HG03097 (cell line): ENCODE measurements around the gene MCAM.

Experiments
- ATAC-seq: cut with Tn5 transposase; IDR thresholded peaks from one replicate; pipeline ENCODE4 v1.9.1; 2021; ENCODE audit not compliant: unreplicated experiment, low FRiP score

MCAM gene

DNA sequence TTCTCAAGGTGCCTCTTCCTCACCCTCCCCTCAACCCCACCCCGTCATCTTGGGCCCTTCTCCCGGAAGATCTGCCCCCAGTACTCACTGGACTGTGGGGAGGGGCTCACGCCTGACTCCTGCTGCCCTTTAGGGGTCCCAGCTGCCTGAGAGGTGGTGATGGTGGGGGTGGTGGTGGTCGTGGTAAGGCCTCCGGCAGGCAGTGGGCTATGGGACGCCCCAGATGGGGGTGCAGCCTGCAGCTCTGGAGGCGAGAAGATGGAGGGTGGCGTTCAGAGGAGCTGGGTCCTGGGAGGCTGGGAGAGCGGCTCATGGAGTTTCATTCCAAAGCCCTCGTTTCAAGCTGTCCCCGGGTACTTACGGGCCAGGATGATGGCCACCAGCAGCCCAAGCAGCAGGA is 28.8 kb upstream of the MCAM start:
- no peak for ATAC-seq

DNA sequence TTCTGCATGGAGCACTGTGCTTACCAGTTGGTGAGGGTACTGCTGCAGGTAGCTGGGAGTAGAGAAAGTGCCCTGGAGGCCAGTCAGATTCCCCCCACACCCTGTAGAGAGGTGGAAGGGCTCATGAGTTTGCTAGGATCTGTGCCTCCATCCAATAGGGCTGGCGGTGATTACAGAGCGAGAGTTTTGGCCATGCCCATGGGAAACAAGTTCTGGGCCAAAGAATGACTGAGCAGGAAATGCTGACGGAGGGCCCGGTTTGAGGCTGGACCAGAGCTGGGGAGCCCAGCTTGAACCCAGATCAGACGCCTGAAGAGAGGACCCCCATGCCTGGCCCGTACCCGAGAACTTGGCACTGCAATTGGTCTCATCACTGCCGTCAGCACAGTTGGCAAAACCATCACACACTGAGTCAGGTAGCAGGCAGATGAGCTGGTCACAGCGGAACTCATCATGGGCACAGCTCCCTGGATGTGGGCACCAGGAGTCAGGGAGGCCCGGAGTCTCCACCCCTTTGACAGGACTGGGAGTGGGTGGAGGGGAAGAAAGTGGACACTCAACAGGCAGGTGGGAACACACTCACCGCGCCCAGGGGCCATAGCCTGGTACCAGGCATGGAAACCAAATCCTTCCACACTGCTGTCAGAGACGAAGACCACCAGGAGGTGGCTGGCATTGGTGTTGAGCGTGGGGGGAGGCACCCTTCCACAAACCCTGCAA is 27.5 kb upstream of the MCAM start:
- no peak for ATAC-seq

DNA sequence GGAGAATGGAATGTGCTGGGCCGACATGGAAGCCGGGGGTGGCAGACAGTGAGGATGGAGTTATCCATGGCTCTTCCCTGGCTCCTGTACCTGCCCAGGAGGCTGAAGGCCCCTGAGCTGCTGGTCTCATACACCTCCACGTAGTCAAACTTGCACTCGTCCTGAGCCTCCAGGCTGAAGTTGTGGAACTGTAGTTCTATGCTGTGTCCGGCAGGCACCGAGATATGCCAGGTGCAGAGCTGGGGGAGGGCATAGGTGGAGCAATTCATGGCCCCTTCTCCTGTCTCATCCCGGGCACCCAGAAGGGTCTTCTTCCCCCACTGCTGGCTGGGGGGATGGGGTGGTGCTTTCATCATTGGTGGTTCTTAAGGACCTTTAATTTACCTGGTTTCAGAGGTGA is 26.8 kb upstream of the MCAM start:
- no peak for ATAC-seq

DNA sequence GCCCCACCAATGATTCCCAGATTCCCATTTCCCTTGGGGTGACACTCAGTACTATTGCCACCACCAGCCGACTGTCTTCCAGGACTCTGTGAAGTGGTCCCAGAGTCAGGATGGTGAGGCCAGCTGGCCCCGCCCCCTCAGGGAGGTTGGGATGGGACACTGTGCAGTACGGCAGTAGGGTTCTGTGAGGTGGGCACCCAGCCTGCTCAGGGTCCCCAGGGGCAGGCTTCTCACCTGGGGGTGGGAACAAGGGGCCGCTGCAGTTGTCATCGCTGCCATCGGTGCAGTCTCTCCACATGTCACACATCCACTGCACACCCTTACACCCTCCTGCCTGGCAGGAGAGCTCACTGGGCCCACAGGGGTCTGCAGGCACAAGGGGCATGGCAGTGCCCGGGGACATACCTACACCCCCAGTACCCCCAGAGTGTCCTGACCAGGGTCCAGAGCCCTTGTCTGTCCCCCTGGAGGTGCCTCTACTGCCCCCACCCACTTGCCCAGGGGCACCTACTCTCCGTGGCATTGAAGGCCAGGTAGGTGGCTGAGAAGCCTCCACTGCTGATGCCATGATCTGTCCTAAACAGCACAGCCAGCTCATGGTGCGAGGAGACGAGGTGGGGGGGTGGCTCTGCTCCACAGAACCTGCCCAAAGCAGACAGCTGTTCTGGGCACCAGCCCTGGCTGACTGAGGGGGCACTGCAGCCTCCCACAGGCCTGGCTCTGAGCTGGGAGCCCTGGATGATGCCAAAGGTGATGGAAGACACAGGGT is 25.6 kb upstream of the MCAM start:
- no peak for ATAC-seq

DNA sequence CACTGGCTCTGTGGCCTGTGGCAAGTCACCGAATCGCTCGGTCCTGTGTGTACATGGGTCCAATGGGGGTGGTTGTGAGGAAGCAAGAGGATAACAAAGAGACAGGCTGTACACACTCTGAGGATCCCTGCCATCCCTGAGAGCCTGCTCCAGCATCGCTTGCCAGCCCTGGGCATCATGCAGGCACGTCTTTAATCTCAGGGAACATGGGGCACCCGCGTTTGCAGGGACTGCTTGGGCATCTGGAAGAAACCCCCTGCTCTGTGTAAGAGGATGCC is 25.0 kb upstream of the MCAM start:
- ATAC-seq, result no peak

DNA sequence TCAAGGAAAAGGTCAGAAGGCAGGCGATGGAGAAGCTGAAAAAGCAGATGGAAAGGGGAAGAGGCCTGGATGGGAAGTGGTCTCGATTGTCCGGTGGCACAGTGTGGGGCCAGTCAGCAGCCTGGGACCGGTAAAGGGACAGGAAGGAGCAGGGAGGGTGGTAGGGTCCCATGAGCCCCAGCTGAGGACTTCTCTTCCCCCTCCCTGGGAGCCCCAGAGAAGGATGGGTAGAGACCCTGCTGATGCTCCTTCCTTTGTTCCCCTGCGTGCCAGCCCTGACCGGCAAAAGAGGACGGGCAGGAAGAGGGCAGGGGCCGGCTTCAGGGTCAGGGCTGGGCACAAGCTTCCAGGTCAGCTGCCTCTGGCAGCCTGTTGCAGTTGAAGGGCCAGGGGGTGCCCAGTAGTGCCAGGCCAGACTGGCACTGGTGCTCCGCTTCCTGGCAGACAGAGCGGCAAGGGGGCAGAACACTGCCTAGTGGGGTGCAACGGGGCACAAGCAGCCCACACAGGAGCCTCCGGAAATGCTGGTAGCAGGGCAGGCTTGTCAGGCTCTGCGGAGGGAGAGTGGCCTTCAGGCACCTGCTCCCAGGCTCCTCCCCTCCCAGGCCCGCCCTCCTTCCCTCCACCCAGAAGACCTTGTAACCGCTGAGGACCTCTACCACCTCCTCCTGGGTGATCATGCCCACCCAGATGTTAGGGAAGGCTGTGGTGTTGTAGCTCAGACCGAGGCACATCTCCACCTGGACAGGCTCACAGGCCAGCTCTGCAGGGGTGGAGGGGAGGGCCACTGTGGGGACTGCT is 24.5 kb upstream of the MCAM start:
- ATAC-seq, result no peak

DNA sequence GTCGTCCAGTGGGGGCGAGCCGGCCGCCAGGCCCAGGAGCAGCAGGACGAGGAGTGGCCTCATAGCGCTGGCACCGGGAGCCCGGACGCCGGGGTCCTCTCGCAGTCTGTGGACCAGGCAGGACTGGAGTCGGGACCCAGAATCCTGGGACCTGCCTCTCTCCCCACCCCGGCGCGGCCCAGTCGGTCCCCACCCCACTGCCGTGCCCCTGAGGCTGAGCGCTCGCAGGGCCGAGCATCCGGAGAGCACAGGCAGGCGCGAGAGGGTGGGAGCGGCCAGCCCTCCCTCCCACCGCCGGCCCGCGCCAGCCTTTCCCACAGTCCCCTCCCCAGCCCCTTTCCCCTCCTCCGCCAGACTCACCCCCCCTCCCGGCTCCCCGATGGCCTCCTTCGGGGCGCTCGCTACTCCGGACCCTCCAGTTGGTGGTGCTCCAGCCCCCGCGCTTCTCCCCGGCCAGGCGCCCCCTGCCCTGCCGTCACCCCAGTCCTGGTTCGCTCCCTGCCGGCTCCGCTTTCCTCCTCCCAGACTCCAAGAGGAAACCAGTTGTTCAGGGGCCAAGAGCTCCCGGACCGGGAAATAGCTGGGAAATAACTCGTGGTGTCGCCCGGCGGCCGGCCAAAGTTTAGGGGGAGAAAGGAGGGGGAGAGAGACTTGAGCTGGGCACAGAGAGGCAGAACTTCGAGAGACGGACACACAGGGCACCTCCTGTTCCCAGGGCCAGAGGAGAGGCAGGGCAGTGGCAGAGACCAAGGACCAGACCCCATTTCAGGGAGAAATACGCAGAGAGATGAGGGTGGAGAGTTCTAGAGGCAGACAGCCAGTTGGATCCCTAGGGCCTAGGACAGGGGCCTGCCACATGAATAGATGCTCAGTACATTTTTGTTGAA is 23.6 kb upstream of the MCAM start, which contains the start of gene C1QTNF5:
C1QTNF5 (minus strand) TSS at position 549 of the 887 bp plus-strand sequence; CDS start at position 63, 486 bp downstream.
- ATAC-seq, result no peak

DNA sequence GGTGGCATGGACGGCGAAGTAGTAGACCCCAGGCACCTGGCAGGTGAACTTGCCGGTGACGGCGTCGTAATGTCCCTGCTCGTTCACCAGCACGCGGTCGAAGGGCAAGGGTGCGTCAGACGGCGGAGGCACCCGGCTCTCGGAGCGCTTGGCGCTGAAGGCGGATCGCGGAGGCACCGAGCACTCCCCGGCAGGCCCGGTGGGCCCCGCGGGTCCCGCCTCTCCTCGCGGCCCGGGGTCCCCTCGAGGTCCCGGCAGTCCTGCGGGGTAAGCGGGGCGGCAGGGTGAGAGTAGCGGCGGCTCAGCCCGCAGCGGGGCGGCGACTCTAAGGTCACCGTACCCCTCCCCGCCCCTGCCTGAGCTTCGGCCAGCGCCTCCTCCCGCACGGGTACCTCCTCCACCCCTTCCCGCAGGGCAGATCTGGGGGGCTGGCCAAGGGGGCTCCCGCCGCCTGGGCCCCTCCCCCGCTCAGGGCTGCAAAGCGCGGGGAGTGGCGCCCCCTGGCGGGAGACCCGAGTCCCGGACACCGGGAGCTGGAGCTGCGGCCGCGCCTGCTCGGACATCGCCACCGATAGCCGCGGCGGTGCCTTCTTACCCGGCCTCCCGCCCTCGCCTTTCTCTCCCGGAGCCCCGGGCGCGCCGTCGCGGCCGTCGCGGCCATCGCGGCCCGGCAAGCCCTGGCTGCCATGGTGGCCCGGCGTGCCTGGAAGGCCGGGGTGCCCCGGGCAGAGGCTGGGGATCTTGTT is 22.8 kb upstream of the MCAM start:
- ATAC-seq, result no peak

DNA sequence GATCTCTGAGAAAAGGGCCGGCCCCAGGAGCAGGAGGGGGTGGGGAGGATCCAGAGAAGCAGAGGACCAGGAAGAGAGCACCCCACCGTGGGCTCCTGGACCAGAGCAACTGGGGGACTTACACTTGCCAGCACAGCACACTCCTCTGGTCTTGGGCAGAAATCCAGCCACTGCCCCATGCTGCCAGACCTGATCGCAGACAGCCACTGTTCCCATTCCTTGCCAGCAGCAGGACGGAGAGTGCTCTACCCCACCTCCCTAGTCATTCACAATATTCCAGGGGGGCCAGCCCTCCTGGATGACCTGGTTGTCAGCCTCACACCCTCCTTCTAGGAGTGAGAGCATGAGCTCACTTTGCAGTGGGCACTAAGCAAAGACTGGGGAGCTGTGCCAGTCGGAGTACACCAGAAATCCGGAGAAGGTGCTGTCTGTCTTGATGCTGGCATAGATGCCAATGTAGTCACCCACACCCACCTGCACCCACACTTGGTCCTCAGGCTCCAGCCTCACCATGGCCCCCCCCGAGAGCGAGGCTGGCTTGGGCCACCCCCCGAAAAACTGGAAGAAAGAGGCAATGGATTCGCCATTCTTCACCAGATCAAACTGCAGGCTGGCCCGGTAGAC is 22.1 kb upstream of the MCAM start:
- ATAC-seq, result no peak

DNA sequence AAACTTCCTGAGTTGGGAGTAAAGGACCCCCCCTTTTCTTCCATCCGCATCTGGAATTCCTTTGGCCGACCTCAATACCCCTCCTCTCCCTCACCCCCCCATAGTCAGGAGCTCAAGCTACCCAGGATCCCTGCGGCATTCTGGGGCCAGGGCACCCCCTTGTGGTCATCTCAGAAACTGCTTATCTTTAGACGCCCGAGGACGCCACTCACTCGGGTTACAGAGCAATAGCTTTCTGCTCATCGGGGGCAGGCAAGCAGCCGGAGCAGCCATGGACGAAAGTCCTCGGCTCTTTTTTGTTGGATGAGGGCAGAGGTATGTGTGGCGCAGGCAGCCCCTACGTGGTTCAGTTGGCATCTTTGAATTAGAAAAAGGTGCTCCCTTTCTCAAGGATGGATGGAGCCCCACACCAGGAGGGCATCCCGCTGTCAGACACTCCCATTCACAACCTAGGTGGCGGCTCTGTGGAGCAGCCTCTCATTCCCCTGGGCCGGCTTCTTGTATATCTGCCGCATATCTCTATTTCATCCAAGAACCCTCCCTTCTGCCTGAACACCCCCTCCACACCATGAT is 21.5 kb upstream of the MCAM start:
- ATAC-seq, result no peak

DNA sequence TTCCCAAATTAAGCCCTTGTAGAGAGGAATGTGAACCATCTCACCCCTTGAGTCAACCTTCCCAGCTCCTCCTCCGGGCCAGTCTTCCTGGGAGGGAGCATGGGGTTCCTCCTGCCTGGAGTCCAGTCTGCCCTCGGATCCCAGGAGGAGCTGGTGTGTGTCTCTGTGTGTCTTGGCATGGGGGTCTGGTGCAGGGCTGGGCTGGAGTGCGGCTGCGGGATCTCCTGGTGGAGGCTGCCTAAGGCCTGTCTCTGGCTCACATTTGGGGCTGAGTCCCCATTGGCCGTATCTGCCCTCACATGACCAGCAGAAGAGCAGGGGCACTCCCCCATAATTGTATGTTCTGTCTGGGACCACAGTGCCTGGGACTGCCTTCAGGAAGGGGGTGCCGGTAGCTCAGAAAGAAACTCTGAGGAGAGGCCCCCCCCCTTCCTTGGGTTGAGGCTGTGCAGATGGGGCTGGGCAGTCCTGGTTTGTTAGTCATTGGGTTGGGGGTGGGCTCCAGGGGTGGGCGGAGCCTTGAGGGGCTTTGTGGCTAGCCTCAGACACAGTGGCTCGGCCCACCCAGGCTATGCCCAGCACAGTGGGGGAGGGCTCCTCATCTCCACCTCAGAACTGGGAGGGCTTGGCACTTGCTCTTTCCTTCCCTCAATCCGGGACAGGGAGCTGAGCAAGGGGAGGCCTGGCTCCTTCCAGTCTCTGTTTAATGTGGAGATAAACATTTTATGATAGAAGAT is 20.8 kb upstream of the MCAM start:
- ATAC-seq, result no peak

DNA sequence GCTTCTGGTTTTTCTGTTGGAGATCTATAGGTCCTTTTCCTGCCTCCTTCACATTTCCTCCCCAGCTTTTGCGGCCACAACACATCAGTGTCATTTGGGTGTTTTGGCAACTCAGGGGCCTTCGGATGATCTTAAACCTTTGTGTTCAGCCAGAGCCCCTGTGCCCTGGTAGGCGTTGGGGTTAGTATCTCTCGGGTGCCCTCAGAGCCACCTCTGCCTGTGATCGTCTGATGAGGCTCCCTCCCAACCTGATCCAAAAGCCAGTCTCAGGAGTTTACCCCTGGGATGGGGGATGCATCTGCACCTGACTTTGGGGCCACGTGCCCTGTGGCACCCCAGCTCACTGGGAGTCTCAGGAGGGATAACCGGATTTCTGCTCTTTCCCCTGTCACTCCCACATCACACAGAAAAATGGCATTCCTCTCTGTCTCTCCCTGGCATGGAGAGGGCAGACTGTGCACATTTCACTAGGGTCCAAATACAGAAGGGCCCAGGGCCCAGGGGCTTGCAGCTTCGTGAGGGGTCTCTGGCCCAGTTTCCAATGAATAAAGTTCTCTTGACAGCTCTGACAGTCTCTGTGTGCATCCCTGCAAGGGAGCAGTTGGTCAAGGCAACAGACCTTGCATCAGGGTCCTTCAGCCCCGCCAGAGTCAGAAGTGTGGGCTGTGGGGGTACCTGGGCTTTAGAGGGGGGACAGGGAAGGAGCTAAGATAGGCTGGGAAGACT is 20.0 kb upstream of the MCAM start:
- ATAC-seq, result no peak

DNA sequence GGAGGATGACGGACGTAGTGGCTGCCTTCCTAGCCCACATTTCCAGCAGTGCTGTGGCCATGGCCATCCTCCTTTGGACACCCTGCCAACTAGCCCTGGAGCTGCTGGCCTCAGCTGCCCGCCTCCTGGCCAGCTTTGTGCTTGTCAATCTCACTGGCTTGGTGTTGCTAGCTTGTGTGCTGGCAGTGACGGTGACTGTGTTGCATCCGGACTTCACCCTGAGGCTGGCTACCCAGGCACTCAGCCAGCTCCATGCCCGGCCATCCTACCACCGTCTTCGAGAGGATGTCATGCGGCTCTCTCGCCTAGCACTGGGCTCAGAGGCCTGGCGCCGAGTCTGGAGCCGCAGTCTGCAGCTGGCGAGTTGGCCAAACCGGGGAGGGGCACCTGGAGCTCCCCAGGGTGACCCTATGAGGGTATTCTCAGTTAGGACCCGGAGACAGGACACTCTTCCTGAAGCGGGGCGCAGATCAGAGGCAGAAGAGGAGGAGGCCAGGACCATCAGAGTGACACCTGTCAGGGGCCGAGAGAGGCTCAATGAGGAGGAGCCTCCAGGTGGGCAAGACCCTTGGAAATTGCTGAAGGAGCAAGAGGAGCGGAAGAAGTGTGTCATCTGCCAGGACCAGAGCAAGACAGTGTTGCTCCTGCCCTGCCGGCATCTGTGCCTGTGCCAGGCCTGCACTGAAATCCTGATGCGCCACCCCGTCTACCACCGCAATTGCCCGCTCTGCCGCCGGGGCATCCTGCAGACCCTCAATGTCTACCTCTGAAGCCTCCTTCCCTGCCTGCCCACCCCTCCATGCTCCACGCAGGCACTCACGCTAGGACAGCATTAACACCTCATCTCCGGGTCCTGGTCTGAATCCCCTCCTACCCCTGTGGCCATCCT is 19.0 kb upstream of the MCAM start:
- ATAC-seq, result no peak

DNA sequence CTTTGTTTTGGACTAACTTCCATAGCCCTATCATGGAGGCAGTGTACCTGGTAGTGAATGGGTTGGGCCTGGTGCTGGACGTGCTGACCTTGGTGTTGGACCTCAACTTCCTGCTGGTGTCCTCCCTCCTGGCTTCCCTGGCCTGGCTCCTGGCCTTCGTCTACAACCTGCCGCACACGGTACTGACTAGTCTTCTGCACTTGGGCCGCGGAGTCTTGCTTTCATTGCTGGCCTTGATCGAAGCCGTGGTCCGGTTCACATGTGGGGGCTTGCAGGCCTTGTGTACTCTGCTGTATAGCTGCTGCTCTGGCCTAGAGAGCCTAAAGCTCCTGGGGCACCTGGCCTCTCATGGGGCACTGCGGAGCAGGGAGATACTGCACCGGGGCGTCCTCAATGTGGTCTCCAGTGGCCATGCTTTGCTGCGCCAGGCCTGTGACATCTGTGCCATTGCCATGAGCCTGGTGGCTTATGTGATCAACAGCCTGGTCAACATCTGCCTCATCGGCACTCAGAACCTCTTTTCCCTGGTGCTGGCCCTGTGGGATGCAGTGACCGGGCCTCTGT is 18.2 kb upstream of the MCAM start:
- no peak for ATAC-seq

DNA sequence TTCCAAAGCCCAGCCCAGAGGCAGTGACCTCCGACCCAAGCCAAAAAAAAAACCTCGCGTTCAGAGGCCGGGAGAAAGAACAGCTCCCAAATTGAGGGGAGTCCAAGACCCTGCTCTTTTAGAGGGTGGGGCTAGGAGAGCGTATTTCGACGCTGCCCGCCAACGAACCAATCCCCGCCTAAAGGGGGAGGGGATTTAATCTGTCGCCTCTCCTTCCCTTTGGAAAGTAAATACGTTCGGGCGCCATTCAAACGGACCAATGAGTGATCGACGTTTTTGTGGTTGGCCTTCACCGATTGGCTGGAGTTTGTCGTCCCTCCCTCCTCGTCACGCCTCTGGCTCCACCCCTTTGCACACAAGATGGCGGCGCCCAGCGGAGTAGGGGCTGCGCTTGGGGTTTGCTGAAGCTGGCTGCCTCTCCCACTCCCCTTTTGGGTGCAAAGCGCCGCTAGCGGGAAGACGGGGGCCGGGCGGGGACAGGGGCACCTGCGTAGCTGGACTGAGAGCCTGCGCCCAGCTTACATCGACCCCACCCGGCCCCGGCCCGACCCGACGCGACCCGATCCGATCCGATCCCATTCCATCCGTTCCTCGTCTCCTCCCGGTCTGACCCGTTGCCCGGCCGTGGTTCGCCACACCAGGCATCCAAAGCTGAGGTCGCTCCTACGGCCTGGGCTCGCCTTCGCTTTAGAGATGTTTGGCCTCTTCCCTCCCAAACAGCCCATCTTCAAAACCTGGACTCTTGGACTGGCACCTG is 17.4 kb upstream of the MCAM start, which contains the start of gene RNF26:
RNF26 (plus strand) TSS at position 354 of the 757 bp plus-strand sequence. CDS start 596 bp downstream, outside the sequence.
- peak; percentile 68 for ATAC-seq
